ENCODE results near the gene CCNC. TPM values are rescaled to one million over a fixed set of nuclear protein-coding genes. Genes with fewer than 3 reads are reported as not detected.

The CCNC gene
- total RNA-seq, 2 experiments from 2014 or later, result 40.5 to 42.6 TPM

DNA sequence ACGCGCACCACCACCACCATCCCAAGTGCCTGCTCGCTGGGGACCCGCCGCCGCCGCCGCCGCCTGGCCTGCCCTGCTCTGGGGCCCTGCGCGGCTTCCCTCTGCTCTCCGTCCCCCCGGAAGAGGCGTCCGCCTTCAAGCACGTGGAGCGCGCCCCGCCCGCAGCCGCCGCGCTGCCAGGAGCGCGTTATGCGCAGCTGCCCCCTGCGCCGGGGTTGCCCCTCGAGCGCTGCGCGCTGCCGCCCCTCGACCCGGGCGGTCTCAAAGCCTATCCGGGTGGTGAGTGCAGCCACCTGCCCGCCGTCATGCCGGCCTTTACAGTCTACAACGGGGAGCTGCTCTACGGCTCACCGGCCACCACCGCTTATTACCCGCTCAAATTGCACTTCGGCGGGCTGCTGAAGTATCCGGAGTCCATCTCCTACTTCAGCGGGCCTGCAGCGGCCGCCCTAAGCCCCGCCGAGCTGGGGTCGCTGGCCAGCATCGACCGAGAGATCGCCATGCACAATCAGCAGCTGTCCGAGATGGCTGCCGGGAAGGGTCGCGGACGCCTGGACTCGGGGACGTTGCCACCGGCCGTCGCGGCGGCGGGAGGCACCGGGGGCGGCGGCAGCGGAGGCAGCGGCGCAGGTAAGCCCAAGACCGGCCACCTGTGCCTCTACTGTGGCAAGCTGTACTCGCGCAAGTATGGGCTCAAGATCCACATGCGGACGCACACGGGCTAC, 45.4 kb upstream of the CCNC start:
- peaks cover 9 to 25% of the 10 kb centered on the region in 2 experiments for H3K9me3 ChIP-seq (ENCODE audit: control insufficient read depth in 1 of 2, insufficient read depth in 1 of 2, low read length in 2 of 2)
- H3K4me3 ChIP-seq (ENCODE audit: low read length), result peak overlapping the region; percentile 43
- peaks cover 72 to 99% of the 10 kb centered on the region in 2 experiments for H3K27me3 ChIP-seq (ENCODE audit: control insufficient read depth in 1 of 2, insufficient read depth in 2 of 2, low read length in 2 of 2)
- intact Hi-C loops (cut with DNase I, micrococcal nuclease), result loop anchor here (10.0 kb wide), 2 partner anchors 769 to 851 kb away; partner anchors contain the start of gene SIM1 (in 1 of the 2)
- CTCF ChIA-PET, result interaction anchor here (1.1 kb wide), 1 partner anchor 25 kb away, joined by 4 read pairs; no protein-coding TSS in a partner anchor
- peak in 4 of 14 experiments; percentile 29 to 64 (median 52) for DNase-seq
- peak overlapping the region; percentile 86 for H3K4me3 Mint-ChIP-seq
- peaks cover 87% of the 10 kb centered on the region for H3K27me3 Mint-ChIP-seq
- TF ChIP-seq, protein P1, sequence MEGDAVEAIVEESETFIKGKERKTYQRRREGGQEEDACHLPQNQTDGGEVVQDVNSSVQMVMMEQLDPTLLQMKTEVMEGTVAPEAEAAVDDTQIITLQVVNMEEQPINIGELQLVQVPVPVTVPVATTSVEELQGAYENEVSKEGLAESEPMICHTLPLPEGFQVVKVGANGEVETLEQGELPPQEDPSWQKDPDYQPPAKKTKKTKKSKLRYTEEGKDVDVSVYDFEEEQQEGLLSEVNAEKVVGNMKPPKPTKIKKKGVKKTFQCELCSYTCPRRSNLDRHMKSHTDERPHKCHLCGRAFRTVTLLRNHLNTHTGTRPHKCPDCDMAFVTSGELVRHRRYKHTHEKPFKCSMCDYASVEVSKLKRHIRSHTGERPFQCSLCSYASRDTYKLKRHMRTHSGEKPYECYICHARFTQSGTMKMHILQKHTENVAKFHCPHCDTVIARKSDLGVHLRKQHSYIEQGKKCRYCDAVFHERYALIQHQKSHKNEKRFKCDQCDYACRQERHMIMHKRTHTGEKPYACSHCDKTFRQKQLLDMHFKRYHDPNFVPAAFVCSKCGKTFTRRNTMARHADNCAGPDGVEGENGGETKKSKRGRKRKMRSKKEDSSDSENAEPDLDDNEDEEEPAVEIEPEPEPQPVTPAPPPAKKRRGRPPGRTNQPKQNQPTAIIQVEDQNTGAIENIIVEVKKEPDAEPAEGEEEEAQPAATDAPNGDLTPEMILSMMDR (IDR thresholded peaks at IDR 0.05), result no peak
- H3K36me3 Mint-ChIP-seq (ENCODE audit: low read depth), result no peaks in the 10 kb centered on the region
- ATAC-seq (ENCODE audit: poor library complexity), result peak; percentile 61
- H3K9me3 Mint-ChIP-seq, result peaks cover 6% of the 10 kb centered on the region
- no peak overlapping the region for H3K27ac Mint-ChIP-seq
- H3K4me1 Mint-ChIP-seq (ENCODE audit: low read depth), result peaks cover 34% of the 10 kb centered on the region
- POLR2A ChIA-PET, result interaction anchor here (1.7 to 1.9 kb wide), 2 partner anchors 45 to 93 kb away, joined by 4 to 5 read pairs; partner anchors contain the start of gene CCNC
- H3K4me1 ChIP-seq (ENCODE audit: insufficient read depth, low read length), result peaks cover 39% of the 10 kb centered on the region
- H3K36me3 ChIP-seq (ENCODE audit: insufficient read depth, low read length), result no peaks in the 10 kb centered on the region
- H3K27ac ChIP-seq (ENCODE audit: low read depth in 1 of 2, low read length in 2 of 2), result no peak overlapping the region

DNA sequence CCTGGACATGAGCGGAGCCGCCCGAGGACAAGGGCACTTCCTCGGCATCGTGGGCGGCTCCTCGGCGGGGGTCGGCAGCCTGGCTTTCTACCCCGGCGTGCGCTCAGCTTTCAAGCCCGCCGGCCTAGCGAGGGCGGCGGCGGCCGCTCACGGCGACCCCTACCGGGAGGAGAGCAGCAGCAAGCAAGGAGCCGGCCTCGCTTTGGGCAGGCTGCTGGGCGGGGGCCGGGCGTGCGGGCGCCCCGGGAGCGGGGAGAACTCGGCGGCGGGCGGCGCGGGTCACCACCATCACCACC, 44.9 kb upstream of the CCNC start:
- no peak overlapping the region for H3K27ac ChIP-seq (ENCODE audit: low read depth in 1 of 2, low read length in 2 of 2)
- H3K36me3 ChIP-seq (ENCODE audit: insufficient read depth, low read length), result no peaks in the 10 kb centered on the region
- peaks cover 38% of the 10 kb centered on the region for H3K4me1 Mint-ChIP-seq (ENCODE audit: low read depth)
- H3K4me3 Mint-ChIP-seq, result no peak overlapping the region
- peaks cover 13 to 24% of the 10 kb centered on the region in 2 experiments for H3K9me3 ChIP-seq (ENCODE audit: control insufficient read depth in 1 of 2, insufficient read depth in 1 of 2, low read length in 2 of 2)
- DNase-seq (peak in 5 of 14 experiments; percentile 27 to 66 (median 35)), ATAC-seq (ENCODE audit: poor library complexity) (peak; percentile 51)
- H3K27me3 ChIP-seq (ENCODE audit: control insufficient read depth in 1 of 2, insufficient read depth in 2 of 2, low read length in 2 of 2), result peaks cover 72 to 99% of the 10 kb centered on the region in 2 experiments
- peaks cover 7% of the 10 kb centered on the region for H3K9me3 Mint-ChIP-seq
- no peak overlapping the region for H3K27ac Mint-ChIP-seq
- ChIA-PET CTCF (interaction anchor here (1.1 kb wide), 1 partner anchor 25 kb away, joined by 4 read pairs; no protein-coding TSS in a partner anchor), POLR2A (interaction anchor here (1.7 to 1.9 kb wide), 2 partner anchors 45 to 92 kb away, joined by 4 to 5 read pairs; partner anchors contain the start of gene CCNC)
- TF ChIP-seq, protein P1 (IDR thresholded peaks at IDR 0.05), result no peak
- peak overlapping the region; percentile 43 for H3K4me3 ChIP-seq (ENCODE audit: low read length)
- H3K36me3 Mint-ChIP-seq (ENCODE audit: low read depth), result no peaks in the 10 kb centered on the region
- intact Hi-C loops (cut with DNase I, micrococcal nuclease), result loop anchor here (10.0 kb wide), 2 partner anchors 769 to 851 kb away; partner anchors contain the start of gene SIM1 (in 1 of the 2)
- peaks cover 38% of the 10 kb centered on the region for H3K4me1 ChIP-seq (ENCODE audit: insufficient read depth, low read length)
- H3K27me3 Mint-ChIP-seq, result peaks cover 88% of the 10 kb centered on the region

DNA sequence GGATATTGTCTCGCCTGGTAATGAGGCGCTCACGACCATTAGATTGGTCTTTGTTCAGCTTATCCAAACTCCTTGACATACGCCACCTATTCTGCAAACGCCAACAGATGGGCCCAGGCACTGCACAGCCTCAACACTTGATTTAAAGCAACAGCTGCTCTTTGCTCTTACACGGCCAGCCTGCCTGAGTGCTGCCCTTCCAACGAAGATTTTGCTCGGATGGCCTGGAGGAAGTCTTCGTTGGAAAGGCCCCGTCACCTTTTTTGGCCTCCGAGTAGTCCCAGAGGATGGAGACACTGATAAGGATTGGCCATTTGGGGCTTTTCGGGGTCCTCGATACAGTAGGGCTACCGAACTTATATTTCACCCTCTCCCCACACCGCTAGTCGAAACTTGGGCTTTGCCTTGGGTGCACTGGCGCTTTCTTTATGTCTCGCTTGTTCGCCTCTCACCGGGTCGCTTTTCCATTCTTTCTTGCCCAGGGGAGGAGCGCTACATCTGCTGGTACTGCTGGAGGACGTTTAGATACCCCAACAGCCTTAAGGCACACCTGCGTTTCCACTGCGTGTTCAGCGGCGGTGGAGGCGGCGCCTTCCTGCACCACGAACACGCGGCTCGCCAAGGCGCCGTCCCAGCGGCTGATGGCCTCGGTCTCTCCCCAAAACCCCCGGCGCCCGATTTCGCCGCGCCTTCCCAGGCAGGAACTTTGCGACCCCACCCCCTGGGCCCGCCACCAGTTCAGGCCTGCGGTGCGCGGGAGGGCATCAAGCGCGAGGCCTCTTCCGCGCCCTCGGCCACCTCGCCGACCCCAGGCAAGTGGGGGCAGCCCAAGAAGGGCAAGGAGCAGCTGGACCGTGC, 44.3 kb upstream of the CCNC start:
- Mint-ChIP-seq H3K9me3 (peaks cover 7% of the 10 kb centered on the region), H3K4me1 (ENCODE audit: low read depth) (peaks cover 43% of the 10 kb centered on the region), H3K36me3 (ENCODE audit: low read depth) (no peaks in the 10 kb centered on the region), H3K4me3 (peak overlapping the region; percentile 71), H3K27ac (no peak overlapping the region), H3K27me3 (peaks cover 88% of the 10 kb centered on the region)
- ChIA-PET CTCF (interaction anchor here (1.1 kb wide), 1 partner anchor 24 kb away, joined by 4 read pairs; no protein-coding TSS in a partner anchor), POLR2A (interaction anchor here (1.7 to 1.9 kb wide), 2 partner anchors 44 to 92 kb away, joined by 4 to 5 read pairs; partner anchors contain the start of gene CCNC)
- H3K4me3 ChIP-seq (ENCODE audit: low read length), result no peak overlapping the region
- no peaks in the 10 kb centered on the region for H3K36me3 ChIP-seq (ENCODE audit: insufficient read depth, low read length)
- intact Hi-C loops (cut with DNase I, micrococcal nuclease), result loop anchor here (10.0 kb wide), 2 partner anchors 768 to 852 kb away; partner anchors contain the start of gene SIM1 (in 1 of the 2)
- H3K4me1 ChIP-seq (ENCODE audit: insufficient read depth, low read length), result peaks cover 43% of the 10 kb centered on the region
- TF ChIP-seq, protein P1 (IDR thresholded peaks at IDR 0.05), result no peak
- DNase-seq, result no peak
- no peak overlapping the region for H3K27ac ChIP-seq (ENCODE audit: low read depth in 1 of 2, low read length in 2 of 2)
- H3K27me3 ChIP-seq (ENCODE audit: control insufficient read depth in 1 of 2, insufficient read depth in 2 of 2, low read length in 2 of 2), result peaks cover 72 to 99% of the 10 kb centered on the region in 2 experiments
- no peak for ATAC-seq (ENCODE audit: poor library complexity)
- peaks cover 13 to 29% of the 10 kb centered on the region in 2 experiments for H3K9me3 ChIP-seq (ENCODE audit: control insufficient read depth in 1 of 2, insufficient read depth in 1 of 2, low read length in 2 of 2)

All from CD4-positive, alpha-beta T cell (primary cell).